ENCODE measurements around the gene RAB3D. TPM values are rescaled to one million over a fixed set of nuclear protein-coding genes. Genes with fewer than 3 reads are reported as not detected.

The RAB3D gene
- total and polyA plus RNA-seq, 10 of the 15 experiments (the other 5 are each of a cell fraction or from before 2014, with no cell fraction given): 1.1 to 15.7 (median 6.2) TPM

GRCh38 chr19:11375143-11375948 lies 35.9 kb upstream of the RAB3D start (continued):
- TF ChIP-seq, protein P1, sequence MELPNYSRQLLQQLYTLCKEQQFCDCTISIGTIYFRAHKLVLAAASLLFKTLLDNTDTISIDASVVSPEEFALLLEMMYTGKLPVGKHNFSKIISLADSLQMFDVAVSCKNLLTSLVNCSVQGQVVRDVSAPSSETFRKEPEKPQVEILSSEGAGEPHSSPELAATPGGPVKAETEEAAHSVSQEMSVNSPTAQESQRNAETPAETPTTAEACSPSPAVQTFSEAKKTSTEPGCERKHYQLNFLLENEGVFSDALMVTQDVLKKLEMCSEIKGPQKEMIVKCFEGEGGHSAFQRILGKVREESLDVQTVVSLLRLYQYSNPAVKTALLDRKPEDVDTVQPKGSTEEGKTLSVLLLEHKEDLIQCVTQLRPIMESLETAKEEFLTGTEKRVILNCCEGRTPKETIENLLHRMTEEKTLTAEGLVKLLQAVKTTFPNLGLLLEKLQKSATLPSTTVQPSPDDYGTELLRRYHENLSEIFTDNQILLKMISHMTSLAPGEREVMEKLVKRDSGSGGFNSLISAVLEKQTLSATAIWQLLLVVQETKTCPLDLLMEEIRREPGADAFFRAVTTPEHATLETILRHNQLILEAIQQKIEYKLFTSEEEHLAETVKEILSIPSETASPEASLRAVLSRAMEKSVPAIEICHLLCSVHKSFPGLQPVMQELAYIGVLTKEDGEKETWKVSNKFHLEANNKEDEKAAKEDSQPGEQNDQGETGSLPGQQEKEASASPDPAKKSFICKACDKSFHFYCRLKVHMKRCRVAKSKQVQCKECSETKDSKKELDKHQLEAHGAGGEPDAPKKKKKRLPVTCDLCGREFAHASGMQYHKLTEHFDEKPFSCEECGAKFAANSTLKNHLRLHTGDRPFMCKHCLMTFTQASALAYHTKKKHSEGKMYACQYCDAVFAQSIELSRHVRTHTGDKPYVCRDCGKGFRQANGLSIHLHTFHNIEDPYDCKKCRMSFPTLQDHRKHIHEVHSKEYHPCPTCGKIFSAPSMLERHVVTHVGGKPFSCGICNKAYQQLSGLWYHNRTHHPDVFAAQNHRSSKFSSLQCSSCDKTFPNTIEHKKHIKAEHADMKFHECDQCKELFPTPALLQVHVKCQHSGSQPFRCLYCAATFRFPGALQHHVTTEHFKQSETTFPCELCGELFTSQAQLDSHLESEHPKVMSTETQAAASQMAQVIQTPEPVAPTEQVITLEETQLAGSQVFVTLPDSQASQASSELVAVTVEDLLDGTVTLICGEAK (IDR thresholded peaks at IDR 0.05; ENCODE audit: borderline replicate concordance): no peak
- TF ChIP-seq PRDM15 (CRISPR knock-in tag; IDR thresholded peaks at IDR 0.05) (peak; percentile 38; the same call in 1 of the 2 replicates), ZNF207 (IDR thresholded peaks at IDR 0.05; ENCODE audit: borderline replicate concordance) (peak; percentile 29; the same call in 1 of the 2 replicates)

Data from GM12878 (cell line).